Measurements from ENCODE around the gene KRT76. TPM values are rescaled to one million over a fixed set of nuclear protein-coding genes. Genes with fewer than 3 reads are reported as not detected.

The KRT76 gene
- total RNA-seq, result not detected in 2 replicates

GRCh38 chr12:52776913-52777395 lies at the start of gene KRT76:
Gene KRT76 (minus strand): TSS chr12:52777345. CDS start chr12:52777291, 54 bp downstream.

GRCh38 chr12:52813885-52814709 lies 37.0 kb upstream of the KRT76 start, which contains the start of gene KRT4:
Gene KRT4 (minus strand): TSS chr12:52814116. CDS start chr12:52814058, 58 bp downstream.

GRCh38 chr12:52795694-52796428 lies 18.7 kb upstream of the KRT76 start, which contains the start of gene KRT3:
Gene KRT3 (minus strand): TSS chr12:52796117. CDS start chr12:52796042, 75 bp downstream.

Other genes with a start within 250 kb of the KRT76 start
- not detected in 2 replicates for gene KRT71, start 224.2 kb downstream of the KRT76 start, total RNA-seq
- not detected in 2 replicates for gene KRT74, start 203.5 kb downstream of the KRT76 start, total RNA-seq
- not detected in 2 replicates for gene KRT72, start 175.9 kb downstream of the KRT76 start, total RNA-seq
- not detected in 2 replicates for gene KRT73, start 158.8 kb downstream of the KRT76 start, total RNA-seq
- gene KRT2, start 125.1 kb downstream of the KRT76 start, total RNA-seq, result not detected in 2 replicates
- gene KRT1, start 96.9 kb downstream of the KRT76 start, total RNA-seq, result not detected in 2 replicates
- gene KRT77, start 73.8 kb downstream of the KRT76 start, total RNA-seq, result not detected in 2 replicates
- gene KRT3, start 18.8 kb upstream of the KRT76 start, total RNA-seq, result not detected in 2 replicates
- gene KRT4, start 36.8 kb upstream of the KRT76 start, total RNA-seq, result not detected in 2 replicates
- gene KRT79, start 57.0 kb upstream of the KRT76 start, total RNA-seq, result not detected in 2 replicates
- gene KRT78, start 71.6 kb upstream of the KRT76 start, total RNA-seq, result not detected in 2 replicates
- 226 and 547 TPM in 2 replicates for gene KRT8, start 127.7 kb upstream of the KRT76 start, total RNA-seq
- gene KRT18, start 171.8 kb upstream of the KRT76 start, total RNA-seq, result 325 and 738 TPM in 2 replicates
- gene EIF4B, start 229.1 kb upstream of the KRT76 start, total RNA-seq, result 1,104 and 1,171 TPM in 2 replicates

Measured in smooth muscle cell of the umbilical artery (primary cell).